Measurements from ENCODE around the gene KIAA1191. TPM values are rescaled to one million over a fixed set of nuclear protein-coding genes. Genes with fewer than 3 reads are reported as not detected.

KIAA1191 gene
- total RNA-seq, 1 donor from 2014 or later, result 65.9 TPM

- DNase-seq (ENCODE audit: low spot score), result no peak
These were observed 4.0 kb upstream of the KIAA1191 start, which contains the start of gene ARL10 for GRCh38 chr5:176365351-176366231. Gene ARL10 (plus strand): TSS chr5:176365487. CDS start chr5:176365564, 77 bp downstream.

- no peak for DNase-seq (ENCODE audit: low spot score)
These were observed 3.3 kb upstream of the KIAA1191 start for GRCh38 chr5:176364765-176365350.

- no peak for DNase-seq (ENCODE audit: low spot score)
These were observed 598 bp upstream of the KIAA1191 start for GRCh38 chr5:176362233-176362490.

GRCh38 chr5:176360894-176361436 is 599 bp downstream of the KIAA1191 start:
- DNase-seq (ENCODE audit: low spot score), result no peak

- DNase-seq (ENCODE audit: low spot score), result no peak
These were observed 1.9 kb downstream of the KIAA1191 start for GRCh38 chr5:176359658-176360057.

- DNase-seq (ENCODE audit: low spot score), result no peak
These were observed 5.4 kb downstream of the KIAA1191 start for GRCh38 chr5:176356179-176356566.

GRCh38 chr5:176355400-176356178 is 6.0 kb downstream of the KIAA1191 start:
- no peak for DNase-seq (ENCODE audit: low spot score)

- peak; percentile 49 for DNase-seq (ENCODE audit: low spot score)
These were observed 8.0 kb downstream of the KIAA1191 start for GRCh38 chr5:176353533-176353932.

GRCh38 chr5:176352116-176352878 is 9.3 kb downstream of the KIAA1191 start:
- DNase-seq (ENCODE audit: low spot score), result peak; percentile 14

GRCh38 chr5:176350416-176350815 is 11.1 kb downstream of the KIAA1191 start:
- DNase-seq (ENCODE audit: low spot score), result peak; percentile 57

GRCh38 chr5:176342766-176343458 is 18.7 kb downstream of the KIAA1191 start:
- DNase-seq (ENCODE audit: low spot score), result no peak

- no peak for DNase-seq (ENCODE audit: low spot score)
These were observed 19.4 kb downstream of the KIAA1191 start for GRCh38 chr5:176342158-176342483.

- no peak for DNase-seq (ENCODE audit: low spot score)
These were observed 20.0 kb downstream of the KIAA1191 start for GRCh38 chr5:176341325-176342157.

GRCh38 chr5:176339304-176339703 is 22.3 kb downstream of the KIAA1191 start:
- DNase-seq (ENCODE audit: low spot score), result no peak

- no peak for DNase-seq (ENCODE audit: low spot score)
These were observed 23.7 kb downstream of the KIAA1191 start for GRCh38 chr5:176337913-176338312.

GRCh38 chr5:176334031-176334770 is 27.4 kb downstream of the KIAA1191 start:
- no peak for DNase-seq (ENCODE audit: low spot score)

- no peak for DNase-seq (ENCODE audit: low spot score)
These were observed 41.0 kb downstream of the KIAA1191 start for GRCh38 chr5:176320577-176320976.

GRCh38 chr5:176319827-176320554 is 41.6 kb downstream of the KIAA1191 start:
- DNase-seq (ENCODE audit: low spot score), result no peak
